MM.1S (cell line): ENCODE data around the gene ARVCF.

ENCODE experiments used
- CTCF ChIP-seq: fragments of 300-600 bp; sonication (generic); IDR thresholded peaks from 2 replicates; pipeline ENCODE4 v1.5.1; 2016; ENCODE audit warnings: antibody characterized with exemption, low read length, mixed read lengths
- EZH2 ChIP-seq: fragments of 300-600 bp; sonication (generic); optimal IDR thresholded peaks from 2 replicates; pipeline ENCODE3; 2017; ENCODE audit warnings: low read depth, mild to moderate bottlenecking, antibody characterized with exemption, low read length, mixed read lengths
- EZH2phosphoT487 ChIP-seq: fragments of 300-600 bp; sonication (generic); IDR thresholded peaks from 2 replicates; pipeline ENCODE4 v1.6.1; 2018; ENCODE audit warnings: antibody characterized with exemption, low read length

- no peak for TF ChIP-seq EZH2
- no peak for TF ChIP-seq CTCF
- no peak for TF ChIP-seq EZH2phosphoT487
Observed at GRCh38 chr22:19984851-19985811, 31.5 kb downstream of the ARVCF start.
